Astrocyte (in vitro differentiated cells and primary cell): Measurements from ENCODE around the gene PHKG1. TPM values are rescaled to one million over a fixed set of nuclear protein-coding genes. Genes with fewer than 3 reads are reported as not detected.
"Not testable (repeated sequence)": the region's sequence is repeated elsewhere in the genome, so short reads cannot be mapped to it uniquely, and the experiment has no call there.

ENCODE experiments used
- DNase-seq: peaks from one replicate; pipeline ENCODE4 v3.0.0-alpha.2; 2010; ENCODE audit warnings: low read depth
- FAIRE-seq: peaks from 2 replicates; lab custom pipeline; 2011; peaks lifted over from hg19 to GRCh38; lab: Jason Lieb, UNC
- H2AFZ ChIP-seq: 2 replicates; pipeline ENCODE4 v1.6.0; 2012; ENCODE audit warnings: low read depth, low read length, inconsistent platforms
- H3K27ac ChIP-seq: 2 replicates; pipeline ENCODE4 v1.5.1; 2011; ENCODE audit warnings: low read depth, low read length, inconsistent platforms
- H3K27me3 ChIP-seq: 2 replicates; pipeline ENCODE4 v1.6.0; 2011; ENCODE audit warnings: low read length, inconsistent platforms; ENCODE audit not compliant: insufficient read depth
- H3K36me3 ChIP-seq: 2 replicates; pipeline ENCODE4 v1.5.1; 2011; ENCODE audit warnings: low read length, inconsistent platforms; ENCODE audit not compliant: insufficient read depth
- H3K4me1 ChIP-seq: 2 replicates; pipeline ENCODE4 v1.5.1; 2011; ENCODE audit warnings: low read length, inconsistent platforms; ENCODE audit not compliant: insufficient read depth
- H3K4me2 ChIP-seq: 2 replicates; pipeline ENCODE4 v1.6.0; 2012; ENCODE audit warnings: low read length, inconsistent platforms
- H3K4me3 ChIP-seq: 2 replicates; pipeline ENCODE4 v1.5.1; 2011; ENCODE audit warnings: low read depth, mild to moderate bottlenecking, low read length, inconsistent platforms; ENCODE audit not compliant: insufficient read depth
- H3K79me2 ChIP-seq: 2 replicates; pipeline ENCODE4 v1.6.0; 2012; ENCODE audit warnings: mild to moderate bottlenecking, low read length, inconsistent platforms; ENCODE audit not compliant: insufficient read depth
- H3K9ac ChIP-seq: 2 replicates; pipeline ENCODE4 v1.6.0; 2012; ENCODE audit warnings: mild to moderate bottlenecking, low read length, inconsistent platforms
- H3K9me3 ChIP-seq: 2 replicates; pipeline ENCODE4 v1.5.1; 2012; ENCODE audit warnings: low read depth, mild to moderate bottlenecking, low read length, inconsistent platforms; ENCODE audit not compliant: insufficient read depth
- H4K20me1 ChIP-seq: 2 replicates; pipeline ENCODE4 v1.6.0; 2012; ENCODE audit warnings: low read length, inconsistent platforms; ENCODE audit not compliant: insufficient read depth
- H3K27ac Mint-ChIP-seq: one replicate; pipeline ENCODE4 v1.8.0; 2021; ENCODE audit warnings: mild to moderate bottlenecking, mixed read lengths; ENCODE audit not compliant: unreplicated experiment
- H3K27me3 Mint-ChIP-seq: one replicate; pipeline ENCODE4 v1.8.0; 2021; ENCODE audit warnings: low read depth, mixed read lengths; ENCODE audit not compliant: unreplicated experiment
- H3K36me3 Mint-ChIP-seq: one replicate; pipeline ENCODE4 v1.8.0; 2021; ENCODE audit warnings: low read depth, mixed read lengths; ENCODE audit not compliant: unreplicated experiment
- H3K4me1 Mint-ChIP-seq: one replicate; pipeline ENCODE4 v1.8.0; 2021; ENCODE audit warnings: low read depth, mixed read lengths; ENCODE audit not compliant: unreplicated experiment
- H3K4me3 Mint-ChIP-seq: one replicate; pipeline ENCODE4 v1.8.0; 2021; ENCODE audit warnings: mild to moderate bottlenecking, moderate library complexity, mixed read lengths; ENCODE audit not compliant: unreplicated experiment
- H3K9me3 Mint-ChIP-seq: one replicate; pipeline ENCODE4 v1.8.0; 2021; ENCODE audit warnings: mild to moderate bottlenecking, mixed read lengths; ENCODE audit not compliant: unreplicated experiment
- CTCF ChIP-seq: IDR thresholded peaks from 2 replicates; pipeline ENCODE4 v1.5.1; 2011; ENCODE audit warnings: low read depth, mild to moderate bottlenecking, inconsistent platforms, low read length, moderate library complexity; ENCODE audit not compliant: insufficient read depth
- EZH2 ChIP-seq: IDR thresholded peaks from 2 replicates; pipeline ENCODE4 v1.6.1; 2012; ENCODE audit warnings: mild to moderate bottlenecking, low read length, inconsistent platforms; ENCODE audit not compliant: insufficient read depth
- total RNA-seq: library from RNA; stranded (reverse); gene quantifications from 2 replicates; pipeline ENCODE4 v1.2.1, GENCODE V29; 2021

PHKG1 gene
- total RNA-seq, 1 donor from 2014 or later, result not detected

- peaks cover 11% of the 10 kb centered on the region for H3K4me1 ChIP-seq
- H3K79me2 ChIP-seq, result no peaks in the 10 kb centered on the region
- no peaks in the 10 kb centered on the region for H3K27me3 ChIP-seq
- peaks cover 8% of the 10 kb centered on the region for H3K36me3 Mint-ChIP-seq
- H2AFZ ChIP-seq, result no peak overlapping the region
- no peaks in the 10 kb centered on the region for H3K9me3 ChIP-seq
- H3K36me3 ChIP-seq, result peaks cover 4% of the 10 kb centered on the region
- H3K27ac Mint-ChIP-seq, result no peak overlapping the region
- H3K9ac ChIP-seq, result no peak overlapping the region
- H3K4me2 ChIP-seq, result no peak overlapping the region
- H3K9me3 Mint-ChIP-seq, result no peaks in the 10 kb centered on the region
- peaks cover 8% of the 10 kb centered on the region for H4K20me1 ChIP-seq
- DNase-seq (no peak), FAIRE-seq (no peak)
- no peak overlapping the region for H3K4me3 ChIP-seq
- H3K4me3 Mint-ChIP-seq, result no peak overlapping the region
- H3K4me1 Mint-ChIP-seq, result peaks cover 5% of the 10 kb centered on the region
- H3K27ac ChIP-seq, result no peak overlapping the region
- TF ChIP-seq CTCF (no peak), EZH2 (no peak)
- H3K27me3 Mint-ChIP-seq, result no peaks in the 10 kb centered on the region
Observed at GRCh38 chr7:56083150-56083785, 9.5 kb downstream of the PHKG1 start.

GRCh38 chr7:56081626-56082340 lies 11.0 kb downstream of the PHKG1 start:
- no peak overlapping the region for H3K27ac Mint-ChIP-seq
- Histone ChIP-seq H2AFZ (no peak overlapping the region), H3K4me1 (peaks cover 11% of the 10 kb centered on the region), H3K4me2 (no peak overlapping the region), H4K20me1 (peaks cover 8% of the 10 kb centered on the region), H3K27ac (no peak overlapping the region), H3K36me3 (peaks cover 6% of the 10 kb centered on the region), H3K9me3 (no peaks in the 10 kb centered on the region), H3K4me3 (no peak overlapping the region), H3K27me3 (no peaks in the 10 kb centered on the region), H3K9ac (no peak overlapping the region), H3K79me2 (no peaks in the 10 kb centered on the region)
- DNase-seq (no peak), FAIRE-seq (no peak)
- H3K4me3 Mint-ChIP-seq, result no peak overlapping the region
- peaks cover 8% of the 10 kb centered on the region for H3K36me3 Mint-ChIP-seq
- H3K4me1 Mint-ChIP-seq, result peaks cover 5% of the 10 kb centered on the region
- H3K27me3 Mint-ChIP-seq, result no peaks in the 10 kb centered on the region
- TF ChIP-seq CTCF (no peak), EZH2 (no peak)
- H3K9me3 Mint-ChIP-seq, result no peaks in the 10 kb centered on the region

GRCh38 chr7:56080726-56081435 lies 11.9 kb downstream of the PHKG1 start:
- not testable (repeated sequence) for H3K9me3 ChIP-seq, H3K27me3 ChIP-seq, H3K4me3 ChIP-seq, H3K4me3 Mint-ChIP-seq, DNase-seq, FAIRE-seq, H2AFZ ChIP-seq, H3K27ac ChIP-seq, H3K79me2 ChIP-seq, H3K9ac ChIP-seq, H3K27ac Mint-ChIP-seq, H3K36me3 ChIP-seq, H3K4me1 Mint-ChIP-seq, H3K4me2 ChIP-seq, H4K20me1 ChIP-seq, H3K27me3 Mint-ChIP-seq, H3K9me3 Mint-ChIP-seq
- peaks cover 11% of the 10 kb centered on the region for H3K4me1 ChIP-seq
- H3K36me3 Mint-ChIP-seq, result peaks cover 11% of the 10 kb centered on the region
